ENCODE measurements around the gene CNTNAP1.

Gene CNTNAP1

DNA sequence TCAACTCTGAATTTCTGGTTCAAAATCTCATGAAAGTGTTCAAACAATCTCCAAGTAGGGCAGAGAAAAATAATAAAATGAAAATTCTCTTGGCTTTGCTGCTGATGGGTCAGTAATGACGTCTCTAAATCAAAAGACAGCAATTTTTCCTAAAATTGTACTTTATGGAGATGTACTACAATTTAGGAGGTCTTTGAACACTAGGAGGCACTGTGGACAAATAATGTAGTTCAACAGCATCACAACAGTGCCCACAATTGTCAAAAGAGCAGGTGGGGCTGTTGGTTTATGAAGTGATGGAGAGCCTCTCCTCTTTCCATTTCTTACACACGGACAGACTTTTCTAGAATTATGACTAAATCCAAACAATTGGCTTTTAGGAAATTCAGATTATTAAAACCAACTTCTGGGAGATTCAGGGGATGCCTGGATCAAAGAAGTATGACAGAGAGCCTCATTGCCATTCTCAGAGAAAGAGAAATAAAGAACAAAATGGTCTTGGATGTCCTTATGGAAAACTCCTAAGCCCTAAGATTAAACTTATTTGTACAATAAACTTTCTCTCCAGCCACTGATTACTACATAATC, 38.8 kb downstream of the CNTNAP1 start:
- TF ChIP-seq, protein P1, sequence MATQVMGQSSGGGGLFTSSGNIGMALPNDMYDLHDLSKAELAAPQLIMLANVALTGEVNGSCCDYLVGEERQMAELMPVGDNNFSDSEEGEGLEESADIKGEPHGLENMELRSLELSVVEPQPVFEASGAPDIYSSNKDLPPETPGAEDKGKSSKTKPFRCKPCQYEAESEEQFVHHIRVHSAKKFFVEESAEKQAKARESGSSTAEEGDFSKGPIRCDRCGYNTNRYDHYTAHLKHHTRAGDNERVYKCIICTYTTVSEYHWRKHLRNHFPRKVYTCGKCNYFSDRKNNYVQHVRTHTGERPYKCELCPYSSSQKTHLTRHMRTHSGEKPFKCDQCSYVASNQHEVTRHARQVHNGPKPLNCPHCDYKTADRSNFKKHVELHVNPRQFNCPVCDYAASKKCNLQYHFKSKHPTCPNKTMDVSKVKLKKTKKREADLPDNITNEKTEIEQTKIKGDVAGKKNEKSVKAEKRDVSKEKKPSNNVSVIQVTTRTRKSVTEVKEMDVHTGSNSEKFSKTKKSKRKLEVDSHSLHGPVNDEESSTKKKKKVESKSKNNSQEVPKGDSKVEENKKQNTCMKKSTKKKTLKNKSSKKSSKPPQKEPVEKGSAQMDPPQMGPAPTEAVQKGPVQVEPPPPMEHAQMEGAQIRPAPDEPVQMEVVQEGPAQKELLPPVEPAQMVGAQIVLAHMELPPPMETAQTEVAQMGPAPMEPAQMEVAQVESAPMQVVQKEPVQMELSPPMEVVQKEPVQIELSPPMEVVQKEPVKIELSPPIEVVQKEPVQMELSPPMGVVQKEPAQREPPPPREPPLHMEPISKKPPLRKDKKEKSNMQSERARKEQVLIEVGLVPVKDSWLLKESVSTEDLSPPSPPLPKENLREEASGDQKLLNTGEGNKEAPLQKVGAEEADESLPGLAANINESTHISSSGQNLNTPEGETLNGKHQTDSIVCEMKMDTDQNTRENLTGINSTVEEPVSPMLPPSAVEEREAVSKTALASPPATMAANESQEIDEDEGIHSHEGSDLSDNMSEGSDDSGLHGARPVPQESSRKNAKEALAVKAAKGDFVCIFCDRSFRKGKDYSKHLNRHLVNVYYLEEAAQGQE (IDR thresholded peaks at IDR 0.05; ENCODE audit: insufficient read depth in 1 of 2, low read depth in 2 of 2, low read length in 2 of 2): no peak
- TF ChIP-seq SIN3A (IDR thresholded peaks at IDR 0.05; ENCODE audit: borderline replicate concordance, insufficient read depth, low read length): no peak
- TF ChIP-seq POLR2AphosphoS5 (IDR thresholded peaks at IDR 0.05; ENCODE audit: low read depth, low read length): no peak
- TF ChIP-seq TAF1 (IDR thresholded peaks at IDR 0.05; ENCODE audit: borderline replicate concordance, insufficient read depth, low read length): no peak
- no peak for TF ChIP-seq FOXP2 (optimal IDR thresholded peaks at IDR 0.05; ENCODE audit: borderline replicate concordance, extremely low read depth, extremely low read length, insufficient read depth)

DNA sequence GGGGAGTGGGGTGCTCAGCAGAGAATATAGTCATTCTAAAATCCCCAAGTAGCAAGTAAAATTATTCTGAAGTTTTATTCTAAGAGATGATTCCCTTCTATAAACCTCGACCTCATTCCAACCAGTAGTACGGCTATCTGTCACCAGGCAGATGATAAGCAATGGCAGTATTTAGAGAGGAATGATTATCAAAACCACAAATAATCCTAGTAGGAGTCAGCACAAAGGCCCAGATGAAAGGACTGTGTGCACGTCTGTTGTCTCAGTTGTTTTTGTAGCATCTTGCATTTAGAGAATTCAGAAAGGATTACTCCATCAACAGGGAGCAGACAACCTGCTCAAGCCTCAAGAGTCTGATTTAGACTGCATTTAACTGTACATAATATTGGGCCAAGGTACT, 41.3 kb downstream of the CNTNAP1 start:
- TF ChIP-seq SIN3A (IDR thresholded peaks at IDR 0.05; ENCODE audit: borderline replicate concordance, insufficient read depth, low read length) (no peak), TAF1 (IDR thresholded peaks at IDR 0.05; ENCODE audit: borderline replicate concordance, insufficient read depth, low read length) (no peak), FOXP2 (optimal IDR thresholded peaks at IDR 0.05; ENCODE audit: borderline replicate concordance, extremely low read depth, extremely low read length, insufficient read depth) (no peak)
- TF ChIP-seq, protein P1 (IDR thresholded peaks at IDR 0.05; ENCODE audit: insufficient read depth in 1 of 2, low read depth in 2 of 2, low read length in 2 of 2): no peak

DNA sequence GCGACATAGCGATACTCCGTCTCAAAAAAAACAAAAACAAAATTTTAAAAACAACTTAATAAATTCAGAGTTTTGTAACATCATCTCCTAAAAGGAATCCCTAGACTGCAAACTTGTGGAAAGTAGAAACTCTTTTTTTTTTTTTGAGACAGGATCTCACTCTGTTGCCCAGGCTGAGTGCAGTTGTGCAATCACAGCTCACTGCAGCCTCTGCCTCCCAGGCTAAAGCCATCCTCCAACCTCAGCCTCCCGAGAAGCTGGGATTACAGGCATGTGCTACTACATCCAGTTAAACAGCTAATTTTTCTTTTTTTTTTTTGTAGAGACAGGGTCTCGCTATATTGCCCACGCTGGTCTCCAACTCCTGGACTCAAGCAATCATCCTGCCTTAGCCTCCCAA, 42.8 kb downstream of the CNTNAP1 start:
- TF ChIP-seq, protein P1 (IDR thresholded peaks at IDR 0.05; ENCODE audit: insufficient read depth in 1 of 2, low read depth in 2 of 2, low read length in 2 of 2): no peak
- no peak for TF ChIP-seq SIN3A (IDR thresholded peaks at IDR 0.05; ENCODE audit: borderline replicate concordance, insufficient read depth, low read length)
- no peak for TF ChIP-seq POLR2AphosphoS5 (IDR thresholded peaks at IDR 0.05; ENCODE audit: low read depth, low read length)
- no peak for TF ChIP-seq TAF1 (IDR thresholded peaks at IDR 0.05; ENCODE audit: borderline replicate concordance, insufficient read depth, low read length)
- TF ChIP-seq FOXP2 (optimal IDR thresholded peaks at IDR 0.05; ENCODE audit: borderline replicate concordance, extremely low read depth, extremely low read length, insufficient read depth): no peak

DNA sequence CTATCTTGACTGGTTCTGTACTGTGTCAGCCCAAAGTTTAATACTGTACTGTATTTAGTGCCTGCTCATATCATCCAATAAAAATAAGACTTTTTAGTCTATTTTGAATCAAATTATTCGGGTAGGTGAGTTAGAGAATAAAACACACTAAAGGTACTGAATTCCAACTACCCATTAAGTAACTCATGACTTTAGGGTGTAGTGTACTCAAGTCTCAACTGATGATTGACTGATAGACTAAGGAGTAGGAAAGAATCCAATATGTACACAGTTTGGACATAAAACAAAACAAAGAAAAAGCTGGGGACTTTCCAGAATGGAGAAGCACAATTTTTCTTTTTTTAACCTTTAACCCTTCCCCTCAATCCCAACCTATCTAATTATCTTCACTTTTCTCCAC, 58.4 kb downstream of the CNTNAP1 start:
- TF ChIP-seq POLR2AphosphoS5 (IDR thresholded peaks at IDR 0.05; ENCODE audit: low read depth, low read length) (no peak), TAF1 (IDR thresholded peaks at IDR 0.05; ENCODE audit: borderline replicate concordance, insufficient read depth, low read length) (no peak)

DNA sequence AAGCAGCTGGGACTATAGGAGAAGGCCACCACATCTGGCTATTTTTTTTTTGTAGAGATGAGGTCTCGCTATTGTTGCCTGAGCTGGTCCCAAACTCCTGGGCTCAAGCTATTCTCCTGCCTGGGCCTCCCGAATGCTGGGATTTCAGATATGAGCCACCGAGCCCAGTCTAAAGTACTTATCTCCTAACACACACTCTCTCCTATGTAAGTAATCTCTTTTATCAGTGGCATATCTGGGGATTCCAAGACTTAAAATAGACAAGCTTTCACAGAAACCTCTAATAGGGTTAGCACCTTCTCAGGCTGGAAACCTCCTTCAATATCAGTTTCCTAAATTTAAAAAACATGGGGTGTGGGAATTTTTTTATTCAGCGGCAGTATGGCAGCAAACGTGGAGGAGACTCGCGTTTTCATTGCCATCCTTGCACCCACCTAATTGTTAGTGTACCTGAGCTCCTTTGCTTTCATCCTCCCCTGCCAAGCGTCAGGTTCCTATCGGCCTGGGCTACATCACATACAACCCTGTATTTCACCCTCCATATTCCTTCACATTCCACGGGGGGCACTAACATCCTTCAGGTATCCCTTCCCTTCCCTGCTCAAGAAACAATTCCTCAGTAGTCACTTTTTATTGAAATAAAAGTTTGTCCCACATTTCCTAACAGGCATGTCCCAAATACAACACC, 61.4 kb downstream of the CNTNAP1 start:
- TF ChIP-seq TAF1 (IDR thresholded peaks at IDR 0.05; ENCODE audit: borderline replicate concordance, insufficient read depth, low read length) (no peak), POLR2AphosphoS5 (IDR thresholded peaks at IDR 0.05; ENCODE audit: low read depth, low read length) (0 out of 2 replicates have a peak, but pooled peaks have one; percentile 8)

DNA sequence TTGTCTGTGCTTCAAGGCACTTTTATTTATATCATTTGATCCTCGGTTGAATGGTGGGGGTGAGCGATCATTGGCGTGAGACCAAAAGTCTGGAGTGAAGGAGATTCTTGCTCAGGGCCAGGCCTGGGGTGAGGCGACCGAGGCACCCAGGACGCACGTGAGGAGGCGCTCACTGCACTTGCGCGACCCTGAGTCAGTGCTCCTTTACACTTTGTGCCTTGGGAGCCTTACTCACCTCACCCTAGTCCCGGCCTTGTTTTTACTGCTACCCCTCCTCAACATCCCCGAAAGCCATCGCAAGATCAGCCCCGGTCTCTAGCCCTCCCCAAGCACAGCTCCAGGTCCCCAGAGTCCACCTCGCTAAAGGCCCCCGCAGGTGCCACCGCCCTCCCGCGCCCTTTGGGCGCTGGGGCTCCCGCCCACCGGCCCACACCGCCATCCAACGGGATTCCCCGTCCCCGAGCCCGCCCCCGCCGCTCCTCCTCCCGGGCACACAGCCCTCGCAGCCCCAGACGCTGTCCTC, 62.0 kb downstream of the CNTNAP1 start:
- TF ChIP-seq SIN3A (IDR thresholded peaks at IDR 0.05; ENCODE audit: borderline replicate concordance, insufficient read depth, low read length): 0 out of 2 replicates have a peak, but pooled peaks have one; percentile 35
- TF ChIP-seq FOXP2 (optimal IDR thresholded peaks at IDR 0.05; ENCODE audit: borderline replicate concordance, extremely low read depth, extremely low read length, insufficient read depth): no peak
- no peak for TF ChIP-seq TAF1 (IDR thresholded peaks at IDR 0.05; ENCODE audit: borderline replicate concordance, insufficient read depth, low read length)
